ENCODE data around the gene KIF16B.

- TF ChIP-seq ZNF274 (IDR thresholded peaks at IDR 0.05; ENCODE audit: borderline replicate concordance, extremely low read depth, low read length) (no peak), SIN3A (conservative IDR thresholded peaks at IDR 0.05 in 1 of 2, IDR thresholded peaks at IDR 0.05 in 1 of 2; ENCODE audit: low read depth in 1 of 2, low read length in 2 of 2) (no peak), CTCF (IDR thresholded peaks at IDR 0.05; ENCODE audit: control extremely low read depth in 1 of 3, insufficient read depth in 1 of 3, low read depth in 1 of 3, low read length in 3 of 3) (no peak), BRCA1 (IDR thresholded peaks at IDR 0.05; ENCODE audit: low read depth, low read length) (no peak)
Observed at GRCh38 chr20:16394784-16395183, 178.5 kb downstream of the KIF16B start.

Measured in H1 (cell line).